GM10266 (cell line): Measurements from ENCODE around the gene RYR1.
"Not testable (repeated sequence)": the region's sequence is repeated elsewhere in the genome, so short reads cannot be mapped to it uniquely, and the experiment has no call there.

Experiments
- DNase-seq: peaks from one replicate; pipeline ENCODE4 v3.0.0; 2012; ENCODE audit errors: extremely low spot score
- TF ChIP-seq, protein P1 (sequence below): IDR thresholded peaks from 2 replicates; pipeline ENCODE4 v1.5.1; 2012; ENCODE audit warnings: mild to moderate bottlenecking, low read depth; ENCODE audit not compliant: control insufficient read depth, insufficient read depth; ENCODE audit errors: missing control alignments

Gene RYR1

GRCh38 chr19:38551450-38551813 lies 117.9 kb downstream of the RYR1 start:
- TF ChIP-seq, protein P1, sequence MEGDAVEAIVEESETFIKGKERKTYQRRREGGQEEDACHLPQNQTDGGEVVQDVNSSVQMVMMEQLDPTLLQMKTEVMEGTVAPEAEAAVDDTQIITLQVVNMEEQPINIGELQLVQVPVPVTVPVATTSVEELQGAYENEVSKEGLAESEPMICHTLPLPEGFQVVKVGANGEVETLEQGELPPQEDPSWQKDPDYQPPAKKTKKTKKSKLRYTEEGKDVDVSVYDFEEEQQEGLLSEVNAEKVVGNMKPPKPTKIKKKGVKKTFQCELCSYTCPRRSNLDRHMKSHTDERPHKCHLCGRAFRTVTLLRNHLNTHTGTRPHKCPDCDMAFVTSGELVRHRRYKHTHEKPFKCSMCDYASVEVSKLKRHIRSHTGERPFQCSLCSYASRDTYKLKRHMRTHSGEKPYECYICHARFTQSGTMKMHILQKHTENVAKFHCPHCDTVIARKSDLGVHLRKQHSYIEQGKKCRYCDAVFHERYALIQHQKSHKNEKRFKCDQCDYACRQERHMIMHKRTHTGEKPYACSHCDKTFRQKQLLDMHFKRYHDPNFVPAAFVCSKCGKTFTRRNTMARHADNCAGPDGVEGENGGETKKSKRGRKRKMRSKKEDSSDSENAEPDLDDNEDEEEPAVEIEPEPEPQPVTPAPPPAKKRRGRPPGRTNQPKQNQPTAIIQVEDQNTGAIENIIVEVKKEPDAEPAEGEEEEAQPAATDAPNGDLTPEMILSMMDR, result no peak
- peak; percentile 73 for DNase-seq

- not testable (repeated sequence) for DNase-seq
Observed at GRCh38 chr19:38553239-38553638, 119.7 kb downstream of the RYR1 start.

- no peak for DNase-seq
Observed at GRCh38 chr19:38554676-38555141, 121.2 kb downstream of the RYR1 start.

DNA sequence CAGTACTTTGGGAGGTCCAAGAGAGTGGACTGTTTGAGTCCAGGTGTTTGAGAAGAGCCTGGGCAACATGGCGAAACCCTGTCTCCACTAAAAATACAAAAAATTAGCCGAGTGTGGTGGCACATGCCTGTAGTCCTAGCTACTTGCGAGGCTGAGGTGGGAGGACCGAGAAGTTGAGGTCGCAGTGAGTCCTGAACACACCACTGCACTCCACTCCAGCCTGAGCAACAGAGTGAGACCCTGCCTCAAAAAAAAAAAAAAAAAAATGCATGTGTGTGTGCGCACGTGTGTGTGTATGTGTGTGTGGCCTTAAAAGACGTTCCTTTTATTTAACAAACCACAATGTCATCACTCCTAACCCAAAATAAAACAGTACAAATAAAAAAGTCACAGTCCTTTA lies 121.7 kb downstream of the RYR1 start:
- DNase-seq, result no peak
- TF ChIP-seq, protein P1, result no peak

More at GRCh38 chr19:38554676-38555141, 121.2 kb downstream of the RYR1 start:
- TF ChIP-seq, protein P1, result no peak

GRCh38 chr19:38556521-38557174 lies 123.2 kb downstream of the RYR1 start:
- no peak for DNase-seq
- TF ChIP-seq, protein P1, result peak; percentile 38

GRCh38 chr19:38557205-38557799 lies 123.8 kb downstream of the RYR1 start:
- TF ChIP-seq, protein P1, result peak; percentile 38
- peak; percentile 71 for DNase-seq

- not testable (repeated sequence) for DNase-seq
Observed at GRCh38 chr19:38558933-38559332, 125.4 kb downstream of the RYR1 start.

- TF ChIP-seq, protein P1, result no peak
- peak; percentile 81 for DNase-seq
Observed at GRCh38 chr19:38559428-38560401, 126.2 kb downstream of the RYR1 start.
